Peyer's patch (tissue), 4 donors: Measurements from ENCODE around the gene OSBPL10.

Experiments used
- POLR2A ChIP-seq, 2 donors: fragments of 450-650 bp; IDR thresholded peaks; one replicate each; pipeline ENCODE4 v1.5.1; 2017; ENCODE audit warnings: antibody characterized with exemption in 2 of 2, mild to moderate bottlenecking in 2 of 2, moderate library complexity in 2 of 2
- TF ChIP-seq, protein P1 (sequence below), 6 experiments: fragments of 450-650 bp in 4 of 6; fragments of 200-600 bp in 2 of 6; sonication (generic) in 1 of 6; IDR thresholded peaks; one replicate each; pipeline ENCODE4 v1.5.1; 2017 to 2019; ENCODE audit warnings: antibody characterized with exemption in 6 of 6, mild to moderate bottlenecking in 3 of 6, moderate library complexity in 1 of 6

DNA sequence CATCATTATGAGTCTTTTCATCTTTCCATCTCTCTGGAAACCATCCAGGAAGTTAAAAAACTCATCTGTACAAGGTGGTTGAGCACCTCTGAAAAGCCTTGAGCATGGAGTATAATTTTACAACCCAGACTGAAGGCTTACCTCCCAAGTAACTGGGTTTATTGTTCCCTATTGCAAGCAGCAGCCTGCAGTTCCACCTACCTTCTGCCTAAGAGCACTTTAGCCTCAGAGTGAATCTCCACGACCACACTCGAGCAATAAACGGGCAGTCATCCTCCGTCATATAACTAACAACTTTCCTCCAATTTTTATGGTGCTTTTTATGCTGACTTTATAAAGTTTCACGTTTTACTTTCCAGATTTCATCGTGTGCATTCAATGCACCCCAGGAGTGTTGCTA, 32.8 kb downstream of the OSBPL10 start:
- no peak for TF ChIP-seq POLR2A (IDR thresholded peaks at IDR 0.05)
- TF ChIP-seq, protein P1, sequence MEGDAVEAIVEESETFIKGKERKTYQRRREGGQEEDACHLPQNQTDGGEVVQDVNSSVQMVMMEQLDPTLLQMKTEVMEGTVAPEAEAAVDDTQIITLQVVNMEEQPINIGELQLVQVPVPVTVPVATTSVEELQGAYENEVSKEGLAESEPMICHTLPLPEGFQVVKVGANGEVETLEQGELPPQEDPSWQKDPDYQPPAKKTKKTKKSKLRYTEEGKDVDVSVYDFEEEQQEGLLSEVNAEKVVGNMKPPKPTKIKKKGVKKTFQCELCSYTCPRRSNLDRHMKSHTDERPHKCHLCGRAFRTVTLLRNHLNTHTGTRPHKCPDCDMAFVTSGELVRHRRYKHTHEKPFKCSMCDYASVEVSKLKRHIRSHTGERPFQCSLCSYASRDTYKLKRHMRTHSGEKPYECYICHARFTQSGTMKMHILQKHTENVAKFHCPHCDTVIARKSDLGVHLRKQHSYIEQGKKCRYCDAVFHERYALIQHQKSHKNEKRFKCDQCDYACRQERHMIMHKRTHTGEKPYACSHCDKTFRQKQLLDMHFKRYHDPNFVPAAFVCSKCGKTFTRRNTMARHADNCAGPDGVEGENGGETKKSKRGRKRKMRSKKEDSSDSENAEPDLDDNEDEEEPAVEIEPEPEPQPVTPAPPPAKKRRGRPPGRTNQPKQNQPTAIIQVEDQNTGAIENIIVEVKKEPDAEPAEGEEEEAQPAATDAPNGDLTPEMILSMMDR (IDR thresholded peaks at IDR 0.05): no peak
